Stimulated activated naive CD8-positive, alpha-beta T cell treated with anti-CD3 and anti-CD28 coated beads, Interleukin-15, amount 100 ng/mL, for 72 hours (primary cell): ENCODE results near the gene AAK1.
A peak's percentile ranks its signal among the peaks of the same experiment; 100 is the strongest.

Experiments used
- ATAC-seq: fragments of 150-1000 bp; cut with Tn5 transposase; 2 replicates; pipeline ENCODE4 v1.10.0; 2021; ENCODE audit warnings: mild to moderate bottlenecking, moderate library complexity
- DNase-seq, 2 donors: peaks; one replicate each; pipeline ENCODE4 v3.0.0; 2021 to 2022
- H3K27ac Mint-ChIP-seq, 2 donors: one replicate each; pipeline ENCODE4 v1.8.0; 2022; ENCODE audit warnings: mild to moderate bottlenecking in 2 of 2, mixed read lengths in 2 of 2, moderate library complexity in 2 of 2
- H3K27me3 Mint-ChIP-seq: one replicate; pipeline ENCODE4 v1.8.0; 2022; ENCODE audit warnings: mixed read lengths
- H3K4me1 Mint-ChIP-seq: one replicate; pipeline ENCODE4 v1.8.0; 2022; ENCODE audit warnings: mild to moderate bottlenecking, mixed read lengths
- H3K4me3 Mint-ChIP-seq, 2 donors: one replicate each; pipeline ENCODE4 v1.8.0; 2022; ENCODE audit warnings: mild to moderate bottlenecking in 2 of 2, mixed read lengths in 2 of 2, moderate library complexity in 1 of 2
- H3K9me3 Mint-ChIP-seq, 2 donors: one replicate each; pipeline ENCODE4 v1.8.0; 2022; ENCODE audit warnings: mixed read lengths in 2 of 2

The AAK1 gene

DNA sequence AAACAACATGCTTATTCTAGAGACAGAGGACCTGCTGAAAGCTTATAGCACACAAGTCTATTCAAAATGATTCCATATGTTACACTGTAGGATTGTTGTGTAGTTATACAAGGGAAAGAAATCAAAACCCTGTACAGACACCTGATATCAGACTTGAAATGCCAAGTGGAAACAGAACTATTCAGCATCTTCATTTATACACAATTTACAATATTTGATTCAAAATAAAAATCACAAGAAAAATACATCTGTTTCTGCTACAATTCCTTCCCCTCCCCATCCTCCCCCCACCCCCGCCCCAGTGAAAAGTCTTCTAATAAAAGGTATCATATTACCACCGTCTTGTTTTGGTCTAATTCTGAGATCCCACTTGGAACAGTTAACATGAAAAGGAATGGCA lies 168.9 kb downstream of the AAK1 start:
- no peak overlapping the region for H3K4me3 Mint-ChIP-seq
- H3K4me1 Mint-ChIP-seq = peaks cover 40% of the 10 kb centered on the region
- DNase-seq (no peak), ATAC-seq (no peak)
- no peaks in the 10 kb centered on the region for H3K9me3 Mint-ChIP-seq
- H3K27me3 Mint-ChIP-seq = no peaks in the 10 kb centered on the region
- no peak overlapping the region for H3K27ac Mint-ChIP-seq

- Mint-ChIP-seq H3K27ac (peak overlapping the region in 1 of 2 donors; percentile 92), H3K4me3 (no peak overlapping the region), H3K4me1 (peaks cover 25% of the 10 kb centered on the region), H3K27me3 (no peaks in the 10 kb centered on the region), H3K9me3 (no peaks in the 10 kb centered on the region)
- ATAC-seq = no peak
- DNase-seq = no peak
Measured at GRCh38 chr2:69471793-69472192, 171.7 kb downstream of the AAK1 start.

DNA sequence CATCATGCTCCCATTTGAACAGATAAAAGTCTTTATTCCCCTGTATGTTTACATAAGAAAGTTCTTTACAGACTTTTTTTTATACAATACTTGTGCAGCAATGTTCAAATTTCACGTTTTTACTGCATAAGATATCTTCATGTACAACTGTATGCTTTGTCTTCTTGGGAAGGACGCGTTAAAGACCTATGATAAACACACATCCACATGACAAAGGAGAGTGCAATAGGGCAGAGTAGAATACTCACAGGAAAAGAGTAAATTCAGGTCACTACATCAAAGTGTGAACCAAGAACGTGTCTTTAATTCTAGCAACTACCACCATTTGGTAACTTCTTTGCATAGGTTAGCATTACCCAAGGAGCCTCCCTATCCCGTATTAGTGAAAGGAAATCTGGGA lies 172.6 kb downstream of the AAK1 start:
- Mint-ChIP-seq H3K4me3 (no peak overlapping the region), H3K9me3 (no peaks in the 10 kb centered on the region), H3K27ac (peak overlapping the region in 1 of 2 donors; percentile 63), H3K4me1 (peaks cover 25% of the 10 kb centered on the region), H3K27me3 (no peaks in the 10 kb centered on the region)
- DNase-seq = no peak
- ATAC-seq = no peak

- no peaks in the 10 kb centered on the region for H3K27me3 Mint-ChIP-seq
- peak overlapping the region in 1 of 2 donors; percentile 3 for H3K27ac Mint-ChIP-seq
- H3K4me3 Mint-ChIP-seq = no peak overlapping the region
- H3K9me3 Mint-ChIP-seq = no peaks in the 10 kb centered on the region
- H3K4me1 Mint-ChIP-seq = peaks cover 15% of the 10 kb centered on the region
- DNase-seq (no peak), ATAC-seq (no peak)
Measured at GRCh38 chr2:69469784-69470183, 173.8 kb downstream of the AAK1 start.

DNA sequence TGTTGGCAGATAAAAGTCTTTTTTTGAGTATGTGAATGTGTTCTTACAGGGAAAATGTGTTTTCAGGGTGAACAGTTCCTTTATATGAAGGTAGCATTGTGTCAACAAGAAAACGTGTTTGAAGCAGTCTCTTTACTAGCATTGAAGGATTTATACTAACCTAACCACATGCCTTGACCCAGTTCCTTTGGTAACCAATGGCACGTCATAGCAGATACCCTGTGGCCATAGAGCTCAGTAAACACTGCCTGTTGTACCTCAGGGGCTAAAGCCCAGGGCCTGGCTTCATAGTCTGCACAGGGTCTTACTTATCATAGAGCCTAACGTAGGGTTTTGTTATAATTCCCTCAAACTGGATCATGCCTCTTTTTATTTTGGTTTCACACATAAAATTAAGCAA lies 174.2 kb downstream of the AAK1 start:
- no peaks in the 10 kb centered on the region for H3K27me3 Mint-ChIP-seq
- H3K27ac Mint-ChIP-seq = no peak overlapping the region
- DNase-seq (no peak), ATAC-seq (no peak)
- no peak overlapping the region for H3K4me3 Mint-ChIP-seq
- no peaks in the 10 kb centered on the region for H3K9me3 Mint-ChIP-seq
- peaks cover 15% of the 10 kb centered on the region for H3K4me1 Mint-ChIP-seq

DNA sequence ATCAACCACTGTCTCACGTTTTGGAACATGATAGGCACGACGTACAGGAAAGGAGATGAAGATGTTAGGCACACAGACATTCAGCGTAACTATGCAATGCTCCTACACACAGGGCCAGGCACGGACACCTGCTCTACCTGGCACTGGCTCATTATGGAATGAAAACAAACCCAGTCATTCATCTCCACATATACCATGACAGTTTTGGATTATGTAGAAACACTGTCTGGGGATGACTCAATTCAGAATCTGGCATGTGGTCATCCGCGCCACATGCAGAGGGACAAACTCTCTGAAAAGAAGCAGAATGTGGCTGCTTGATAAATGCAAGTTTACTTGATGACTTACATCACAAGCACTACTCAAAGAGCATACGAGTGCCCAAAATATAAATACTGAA lies 176.8 kb downstream of the AAK1 start:
- ATAC-seq (peak; percentile 91), DNase-seq (peak in 1 of 2 donors; percentile 45)
- Mint-ChIP-seq H3K27me3 (no peaks in the 10 kb centered on the region), H3K27ac (peak overlapping the region in 1 of 2 donors; percentile 77), H3K4me1 (peaks cover 15% of the 10 kb centered on the region), H3K9me3 (no peaks in the 10 kb centered on the region), H3K4me3 (no peak overlapping the region)

DNA sequence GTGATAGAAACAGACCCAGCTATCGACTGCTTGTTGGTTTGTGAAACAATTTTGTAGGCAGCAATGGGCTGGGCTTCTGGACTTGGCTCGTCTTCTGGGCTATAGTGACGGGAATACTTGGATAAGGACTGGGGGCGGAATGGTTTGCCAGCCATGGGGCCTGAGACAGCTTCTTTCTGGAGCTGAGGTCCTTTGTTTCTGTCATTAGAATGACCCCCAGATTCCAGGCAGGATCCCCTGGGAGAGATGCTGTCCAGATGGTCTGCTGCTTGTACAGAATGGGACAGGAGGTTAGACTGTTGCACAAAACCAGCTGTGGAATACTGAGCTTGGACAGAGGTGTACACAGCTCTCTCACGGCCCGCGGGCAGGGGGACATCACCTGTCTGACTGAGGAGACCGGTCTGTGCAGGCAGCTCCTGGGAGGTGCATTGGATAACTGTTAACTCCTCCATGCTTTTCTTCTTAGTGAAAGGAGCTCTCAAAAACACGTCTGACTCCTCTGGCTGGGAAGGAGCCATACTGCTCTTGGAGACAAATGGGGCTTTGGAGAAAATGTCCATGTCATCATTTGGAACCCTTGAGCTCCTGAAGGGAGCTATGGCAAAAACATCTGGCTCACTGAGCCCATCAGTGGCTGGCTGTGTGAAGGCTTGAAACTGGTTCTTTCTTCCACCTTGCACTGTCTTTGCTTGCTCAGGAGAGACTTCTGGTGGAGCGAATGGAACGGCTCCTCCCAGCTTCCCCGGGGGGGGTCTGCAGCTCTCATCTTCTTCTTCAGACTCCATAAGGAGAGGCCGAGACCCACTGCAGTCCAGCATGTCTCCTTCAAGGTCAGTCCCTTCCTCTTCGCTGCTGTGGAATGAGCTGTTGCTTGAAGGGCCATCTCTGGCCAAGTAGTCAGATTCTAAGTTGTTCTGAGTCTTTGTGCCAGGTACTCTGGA lies 177.8 kb downstream of the AAK1 start:
- H3K4me3 Mint-ChIP-seq = no peak overlapping the region
- H3K27ac Mint-ChIP-seq = peak overlapping the region in 1 of 2 donors; percentile 77
- H3K4me1 Mint-ChIP-seq = peaks cover 15% of the 10 kb centered on the region
- no peaks in the 10 kb centered on the region for H3K27me3 Mint-ChIP-seq
- ATAC-seq = no peak
- no peaks in the 10 kb centered on the region for H3K9me3 Mint-ChIP-seq
- DNase-seq = no peak

DNA sequence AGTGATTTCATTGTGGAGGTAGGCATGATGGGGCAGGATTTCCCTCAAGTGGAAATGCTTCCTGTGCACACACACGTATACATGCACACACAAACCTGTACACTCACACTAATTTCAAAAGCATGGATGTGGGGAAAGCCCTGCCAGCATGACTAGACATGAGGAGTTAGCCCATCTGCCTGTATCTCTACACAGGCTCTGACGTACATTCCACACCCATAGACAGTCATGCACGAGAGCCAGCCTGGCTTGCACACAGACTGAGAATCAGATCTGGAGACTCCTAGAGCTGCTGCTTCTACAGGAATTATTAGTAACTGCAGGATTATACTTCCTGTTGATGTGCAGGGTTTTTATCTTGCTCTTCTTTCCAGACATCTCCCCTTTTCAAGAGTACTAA lies 179.0 kb downstream of the AAK1 start:
- Mint-ChIP-seq H3K27me3 (no peaks in the 10 kb centered on the region), H3K9me3 (no peaks in the 10 kb centered on the region), H3K4me3 (no peak overlapping the region), H3K27ac (no peak overlapping the region), H3K4me1 (peaks cover 22% of the 10 kb centered on the region)
- ATAC-seq (peak; percentile 37), DNase-seq (no peak)

DNA sequence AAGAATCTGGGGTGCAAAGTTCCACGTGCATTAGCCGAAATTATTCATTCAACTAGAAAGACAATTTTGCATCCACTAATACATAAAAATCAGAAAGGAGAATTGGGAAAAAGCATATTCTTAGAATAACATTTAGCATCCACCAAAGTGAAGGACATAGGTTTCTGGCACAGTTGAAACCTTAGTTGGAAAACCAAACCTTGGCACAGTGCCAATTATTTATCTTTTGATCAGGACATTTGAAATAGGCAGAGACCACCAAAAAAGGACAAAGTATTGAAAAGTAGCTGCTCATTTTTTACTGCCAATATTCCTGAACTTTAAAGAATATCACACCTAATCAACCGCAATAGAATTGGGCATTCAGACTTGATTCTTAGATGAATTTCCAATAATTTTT lies 180.8 kb downstream of the AAK1 start:
- Mint-ChIP-seq H3K9me3 (no peaks in the 10 kb centered on the region), H3K27me3 (no peaks in the 10 kb centered on the region), H3K4me3 (no peak overlapping the region), H3K27ac (no peak overlapping the region), H3K4me1 (peaks cover 22% of the 10 kb centered on the region)
- ATAC-seq = no peak
- DNase-seq = no peak

GRCh38 chr2:69461404-69461803 lies 182.1 kb downstream of the AAK1 start:
- Mint-ChIP-seq H3K9me3 (no peaks in the 10 kb centered on the region), H3K27me3 (no peaks in the 10 kb centered on the region), H3K4me3 (no peak overlapping the region), H3K4me1 (peaks cover 10% of the 10 kb centered on the region), H3K27ac (no peak overlapping the region)
- ATAC-seq (no peak), DNase-seq (no peak)

- no peaks in the 10 kb centered on the region for H3K27me3 Mint-ChIP-seq
- H3K9me3 Mint-ChIP-seq = no peaks in the 10 kb centered on the region
- H3K4me3 Mint-ChIP-seq = no peak overlapping the region
- DNase-seq (no peak), ATAC-seq (no peak)
- H3K27ac Mint-ChIP-seq = peak overlapping the region in 1 of 2 donors; percentile 44
- peaks cover 22% of the 10 kb centered on the region for H3K4me1 Mint-ChIP-seq
Measured at GRCh38 chr2:69459936-69460335, 183.6 kb downstream of the AAK1 start.

- peaks cover 51% of the 10 kb centered on the region for H3K4me1 Mint-ChIP-seq
- no peak overlapping the region for H3K4me3 Mint-ChIP-seq
- ATAC-seq (no peak), DNase-seq (no peak)
- no peaks in the 10 kb centered on the region for H3K9me3 Mint-ChIP-seq
- H3K27ac Mint-ChIP-seq = peak overlapping the region in 1 of 2 donors; percentile 72
- H3K27me3 Mint-ChIP-seq = no peaks in the 10 kb centered on the region
Measured at GRCh38 chr2:69456950-69457445, 186.5 kb downstream of the AAK1 start.

DNA sequence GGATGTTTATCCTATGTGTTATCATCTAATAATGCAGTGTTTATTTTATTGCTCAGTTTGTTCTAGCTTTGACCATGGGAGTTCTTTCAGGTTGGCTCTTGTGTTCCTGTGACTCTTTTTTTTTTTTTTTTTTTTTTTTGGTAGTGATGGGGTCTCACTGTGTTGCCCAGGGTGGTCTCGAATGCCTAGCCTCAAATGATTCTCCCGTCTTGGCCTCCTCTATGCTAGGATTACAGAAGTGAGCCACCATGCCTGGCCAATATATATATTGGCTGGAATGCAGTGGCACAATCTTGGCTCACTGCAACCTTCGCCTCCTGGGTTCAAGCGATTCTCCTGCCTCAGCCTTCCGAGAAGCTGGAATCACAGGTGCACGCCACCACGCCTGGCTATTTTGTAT lies 187.4 kb downstream of the AAK1 start:
- Mint-ChIP-seq H3K9me3 (no peaks in the 10 kb centered on the region), H3K27ac (no peak overlapping the region), H3K4me3 (no peak overlapping the region), H3K27me3 (no peaks in the 10 kb centered on the region), H3K4me1 (peaks cover 51% of the 10 kb centered on the region)
- ATAC-seq = no peak
- DNase-seq = no peak

DNA sequence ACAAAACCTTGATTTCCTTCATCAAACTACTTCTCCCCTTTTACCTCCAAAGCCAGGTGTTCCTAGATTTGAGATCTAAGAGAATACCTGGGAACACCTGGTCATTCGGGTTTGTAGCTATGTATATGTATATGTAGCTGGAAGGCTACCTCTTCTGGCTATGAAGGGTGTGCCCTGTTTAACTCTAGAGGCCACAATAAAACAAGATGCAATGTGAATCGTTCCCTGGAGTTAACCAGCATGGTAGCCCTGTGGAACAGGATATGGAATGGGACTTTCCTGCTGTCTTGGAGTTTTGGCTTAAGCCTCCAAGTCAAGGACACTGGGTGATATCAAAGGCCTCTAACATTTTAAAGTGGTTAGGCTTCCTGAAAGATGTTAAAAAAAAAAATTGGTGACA lies 188.6 kb downstream of the AAK1 start:
- DNase-seq = no peak
- H3K27ac Mint-ChIP-seq = peak overlapping the region in 1 of 2 donors; percentile 52
- no peak for ATAC-seq
- H3K9me3 Mint-ChIP-seq = no peaks in the 10 kb centered on the region
- H3K4me3 Mint-ChIP-seq = peak overlapping the region in 1 of 2 donors; percentile 48
- H3K27me3 Mint-ChIP-seq = no peaks in the 10 kb centered on the region
- peaks cover 47% of the 10 kb centered on the region for H3K4me1 Mint-ChIP-seq

DNA sequence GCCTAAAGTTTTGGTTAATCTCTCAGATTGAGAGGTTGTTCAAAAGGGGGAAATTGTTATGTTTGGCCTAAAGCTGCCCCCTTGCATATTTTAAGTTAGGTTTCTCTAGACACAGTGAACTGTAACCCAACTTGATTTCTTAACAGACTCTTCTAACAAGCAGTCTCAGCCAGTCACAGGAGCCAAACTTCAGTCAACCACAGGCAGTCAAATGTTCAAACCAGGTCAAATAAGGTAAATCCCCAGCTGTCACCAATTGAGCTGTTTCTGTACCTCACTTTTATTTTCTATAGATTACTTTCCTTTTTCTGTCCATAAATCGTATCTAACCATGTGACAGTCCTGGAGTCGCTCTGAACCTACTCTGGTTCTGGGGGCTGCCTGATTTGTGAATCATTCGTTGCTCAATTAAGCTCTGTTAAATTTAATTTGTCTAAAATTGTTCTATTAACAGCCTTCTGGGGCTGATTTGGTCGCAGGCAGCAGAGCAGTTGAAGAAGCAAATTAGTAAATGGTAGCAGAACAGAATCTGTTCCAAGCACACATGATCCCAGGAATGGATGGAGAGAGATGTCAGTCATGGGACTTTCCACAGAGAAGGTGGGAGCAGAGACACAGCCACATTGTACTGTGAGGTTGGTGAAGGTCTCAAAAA lies 189.9 kb downstream of the AAK1 start:
- Mint-ChIP-seq H3K27me3 (no peaks in the 10 kb centered on the region), H3K27ac (peak overlapping the region; percentile 70 to 82), H3K4me3 (peak overlapping the region; percentile 61 to 62), H3K4me1 (peaks cover 44% of the 10 kb centered on the region), H3K9me3 (no peaks in the 10 kb centered on the region)
- ATAC-seq (peak; percentile 99), DNase-seq (peak; percentile 21 to 49)

GRCh38 chr2:69452687-69453086 lies 190.9 kb downstream of the AAK1 start:
- Mint-ChIP-seq H3K9me3 (no peaks in the 10 kb centered on the region), H3K4me3 (peak overlapping the region in 1 of 2 donors; percentile 11), H3K4me1 (peaks cover 44% of the 10 kb centered on the region), H3K27ac (peak overlapping the region in 1 of 2 donors; percentile 62), H3K27me3 (no peaks in the 10 kb centered on the region)
- DNase-seq = no peak
- ATAC-seq = no peak
